ENCODE results near the gene ECT2L. TPM values are rescaled to one million over a fixed set of nuclear protein-coding genes. Genes with fewer than 3 reads are reported as not detected.
A peak's percentile ranks its signal among the peaks of the same experiment; 100 is the strongest.
"Not testable (repeated sequence)": the region's sequence is repeated elsewhere in the genome, so short reads cannot be mapped to it uniquely, and the experiment has no call there.

ECT2L gene
- total RNA-seq, 5 donors from 2014 or later (not counting 1 experiment from before 2014, with no cell fraction given), result 0.06 TPM; not detected in 3

GRCh38 chr6:138931660-138932059 lies 135.8 kb downstream of the ECT2L start:
- Mint-ChIP-seq H3K27me3 (no peaks in the 10 kb centered on the region), H3K36me3 (peaks cover 43% of the 10 kb centered on the region), H3K4me3 (no peak overlapping the region), H3K4me1 (peaks cover 0 to 15% (median 13%) of the 10 kb centered on the region in 3 donors), H3K9me3 (peaks cover 0 to under 1% (median under 1%) of the 10 kb centered on the region in 3 donors), H3K27ac (peak overlapping the region in 1 of 2 donors; percentile 76)
- no peaks in the 10 kb centered on the region for H3K4me1 ChIP-seq (ENCODE audit: control insufficient read depth in 1 of 2, extremely low read depth in 1 of 2, insufficient read depth in 2 of 2, low read length in 2 of 2)
- no peaks in the 10 kb centered on the region for H3K9me3 ChIP-seq
- H3K4me3 ChIP-seq (ENCODE audit: control insufficient read depth in 1 of 2, extremely low read depth in 1 of 2, low read length in 1 of 2), result no peak overlapping the region
- no peak overlapping the region for H3K27ac ChIP-seq (ENCODE audit: low read length)
- WGBS (ENCODE audit: insufficient coverage), result no CpG with 5 or more reads among the region's 1 CpG
- DNase-seq (no peak), ATAC-seq (replicated peaks in 1 of 4) (no peak)
- H3K27me3 ChIP-seq (replicated peaks in 1 of 2; ENCODE audit: control insufficient read depth in 2 of 2, extremely low read depth in 1 of 2, insufficient read depth in 2 of 2, low read length in 1 of 2), result no peaks in the 10 kb centered on the region
- POLR2A ChIA-PET, result no interaction called here
- CTCF ChIA-PET, result interaction anchor here in 1 of 2 donors (1.1 kb wide), 1 partner anchor 38 kb away, joined by 5 read pairs; no protein-coding TSS in a partner anchor
- H3K36me3 ChIP-seq (ENCODE audit: control insufficient read depth in 2 of 2, extremely low read depth in 1 of 2, insufficient read depth in 1 of 2, low read length in 1 of 2), result peaks cover 0 to 27% of the 10 kb centered on the region in 2 donors

- not testable (repeated sequence) for H3K9me3 ChIP-seq; H3K4me3 ChIP-seq (ENCODE audit: control insufficient read depth in 1 of 2, extremely low read depth in 1 of 2, low read length in 1 of 2); H3K27me3 Mint-ChIP-seq; DNase-seq; H3K4me3 Mint-ChIP-seq; H3K27ac Mint-ChIP-seq; H3K27me3 ChIP-seq (replicated peaks in 1 of 2; ENCODE audit: control insufficient read depth in 2 of 2, extremely low read depth in 1 of 2, insufficient read depth in 2 of 2, low read length in 1 of 2); ATAC-seq (replicated peaks in 1 of 4); H3K27ac ChIP-seq (ENCODE audit: low read length); H3K4me1 ChIP-seq (ENCODE audit: control insufficient read depth in 1 of 2, extremely low read depth in 1 of 2, insufficient read depth in 2 of 2, low read length in 2 of 2); H3K4me1 Mint-ChIP-seq; H3K9me3 Mint-ChIP-seq
- peaks cover 0 to 37% of the 10 kb centered on the region in 2 donors for H3K36me3 ChIP-seq (ENCODE audit: control insufficient read depth in 2 of 2, extremely low read depth in 1 of 2, insufficient read depth in 1 of 2, low read length in 1 of 2)
- peaks cover 63% of the 10 kb centered on the region for H3K36me3 Mint-ChIP-seq
- ChIA-PET POLR2A (interaction anchor here in 1 of 2 donors (0.6 kb wide), 1 partner anchor 571 kb away, joined by 3 read pairs; no protein-coding TSS in a partner anchor), CTCF (interaction anchor here (0.6 to 1.0 kb wide), 2 partner anchors 16 to 412 kb away, joined by 3 to 4 read pairs; no protein-coding TSS in a partner anchor)
- WGBS (ENCODE audit: insufficient coverage), result no CpG with 5 or more reads among the region's 1 CpG
Measured at GRCh38 chr6:138936873-138937272, 141.0 kb downstream of the ECT2L start.

DNA sequence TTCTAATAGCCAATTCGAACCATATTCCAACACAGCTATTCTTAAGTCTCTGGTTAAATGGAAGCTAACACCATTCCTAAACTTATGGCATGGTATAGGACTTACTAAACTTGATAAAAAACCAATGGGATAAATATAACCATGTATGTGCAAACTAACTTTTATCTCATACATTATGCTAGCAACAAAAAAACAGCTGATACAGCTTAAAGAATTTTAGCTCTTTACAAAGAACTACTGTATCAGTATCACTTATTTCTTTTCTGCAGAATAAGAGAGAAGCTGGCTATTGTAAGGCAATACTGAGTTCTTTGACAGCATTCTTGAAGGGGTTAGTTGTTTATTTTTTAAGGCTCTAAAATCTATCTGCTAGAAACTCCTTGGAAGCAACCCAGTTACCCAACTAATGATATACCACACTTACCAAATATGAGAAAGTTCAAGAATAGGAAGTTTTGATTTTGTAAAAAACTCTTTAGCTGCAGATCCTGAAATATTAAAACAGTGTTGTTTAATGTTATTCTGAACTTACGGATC lies 147.3 kb downstream of the ECT2L start:
- H3K27ac ChIP-seq (ENCODE audit: low read length), result no peak overlapping the region
- Mint-ChIP-seq H3K27me3 (no peaks in the 10 kb centered on the region), H3K9me3 (no peaks in the 10 kb centered on the region), H3K36me3 (peaks cover 60% of the 10 kb centered on the region), H3K27ac (peak overlapping the region in 1 of 2 donors; percentile 1), H3K4me1 (peaks cover 18 to 36% (median 35%) of the 10 kb centered on the region in 3 donors), H3K4me3 (no peak overlapping the region)
- CTCF ChIA-PET, result interaction anchor here in 1 of 2 donors (0.6 kb wide), 1 partner anchor 12 kb away, joined by 3 read pairs; no protein-coding TSS in a partner anchor
- no peaks in the 10 kb centered on the region for H3K27me3 ChIP-seq (replicated peaks in 1 of 2; ENCODE audit: control insufficient read depth in 2 of 2, extremely low read depth in 1 of 2, insufficient read depth in 2 of 2, low read length in 1 of 2)
- ATAC-seq (replicated peaks in 1 of 4) (no peak), DNase-seq (no peak)
- POLR2A ChIA-PET, result no interaction called here
- peaks cover 4 to 8% of the 10 kb centered on the region in 2 experiments for H3K4me1 ChIP-seq (ENCODE audit: control insufficient read depth in 1 of 2, extremely low read depth in 1 of 2, insufficient read depth in 2 of 2, low read length in 2 of 2)
- peaks cover 0 to 35% of the 10 kb centered on the region in 2 donors for H3K36me3 ChIP-seq (ENCODE audit: control insufficient read depth in 2 of 2, extremely low read depth in 1 of 2, insufficient read depth in 1 of 2, low read length in 1 of 2)
- H3K9me3 ChIP-seq, result no peaks in the 10 kb centered on the region
- no peak overlapping the region for H3K4me3 ChIP-seq (ENCODE audit: control insufficient read depth in 1 of 2, extremely low read depth in 1 of 2, low read length in 1 of 2)
- WGBS (ENCODE audit: insufficient coverage), result no CpG with 5 or more reads among the region's 2 CpGs

GRCh38 chr6:138944412-138944811 lies 148.5 kb downstream of the ECT2L start:
- Histone ChIP-seq H3K36me3 (ENCODE audit: control insufficient read depth in 2 of 2, extremely low read depth in 1 of 2, insufficient read depth in 1 of 2, low read length in 1 of 2) (peaks cover 0 to 28% of the 10 kb centered on the region in 2 donors), H3K4me3 (ENCODE audit: control insufficient read depth in 1 of 2, extremely low read depth in 1 of 2, low read length in 1 of 2) (no peak overlapping the region), H3K27me3 (replicated peaks in 1 of 2; ENCODE audit: control insufficient read depth in 2 of 2, extremely low read depth in 1 of 2, insufficient read depth in 2 of 2, low read length in 1 of 2) (no peaks in the 10 kb centered on the region), H3K4me1 (ENCODE audit: control insufficient read depth in 1 of 2, extremely low read depth in 1 of 2, insufficient read depth in 2 of 2, low read length in 2 of 2) (peaks cover 4 to 11% of the 10 kb centered on the region in 2 experiments), H3K9me3 (no peaks in the 10 kb centered on the region), H3K27ac (ENCODE audit: low read length) (no peak overlapping the region)
- H3K36me3 Mint-ChIP-seq, result peaks cover 51% of the 10 kb centered on the region
- DNase-seq, result peak in 16 of 35 experiments; percentile 2 to 59 (median 13)
- ChIA-PET POLR2A (interaction anchor here in 1 of 2 donors (0.6 kb wide), 1 partner anchor 13 kb away, joined by 4 read pairs; no protein-coding TSS in a partner anchor), CTCF (no interaction called here)
- ATAC-seq (replicated peaks in 1 of 4), result peak in 3 of 4 experiments; percentile 51 to 72 (median 65)
- H3K9me3 Mint-ChIP-seq, result no peaks in the 10 kb centered on the region
- no CpG with 5 or more reads among the region's 1 CpG for WGBS (ENCODE audit: insufficient coverage)
- H3K27ac Mint-ChIP-seq, result peak overlapping the region in 1 of 2 donors; percentile 36
- H3K4me3 Mint-ChIP-seq, result no peak overlapping the region
- no peaks in the 10 kb centered on the region for H3K27me3 Mint-ChIP-seq
- H3K4me1 Mint-ChIP-seq, result peaks cover 30 to 47% (median 46%) of the 10 kb centered on the region in 3 donors

DNA sequence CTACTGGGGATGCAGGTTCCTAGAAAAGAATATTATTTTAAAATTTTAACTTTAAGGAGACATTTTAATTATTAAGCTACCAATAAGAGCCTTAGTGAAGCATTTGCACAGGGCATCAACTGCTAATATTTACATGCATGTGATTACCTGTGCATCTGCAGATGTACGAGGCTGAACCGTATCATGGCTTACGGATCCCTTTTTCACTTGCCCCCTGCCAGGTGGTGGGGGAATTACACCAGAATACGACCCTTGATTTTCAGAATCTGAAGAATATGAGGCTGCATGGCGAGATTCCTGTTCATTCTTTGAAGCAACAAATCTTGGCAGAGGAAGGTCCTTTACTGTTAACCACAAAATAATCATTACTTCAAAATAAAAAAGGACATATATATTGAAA lies 149.5 kb downstream of the ECT2L start:
- 100% methylated on average over 4 of the region's 5 CpGs for WGBS (ENCODE audit: insufficient coverage)
- Mint-ChIP-seq H3K9me3 (no peaks in the 10 kb centered on the region), H3K4me1 (peaks cover 35 to 55% (median 54%) of the 10 kb centered on the region in 3 donors), H3K27ac (peak overlapping the region in 1 of 2 donors; percentile 28), H3K36me3 (peaks cover 45% of the 10 kb centered on the region), H3K4me3 (no peak overlapping the region), H3K27me3 (no peaks in the 10 kb centered on the region)
- ATAC-seq (replicated peaks in 1 of 4) (no peak), DNase-seq (peak in 4 of 35 experiments; percentile 0 to 21 (median 11))
- Histone ChIP-seq H3K27me3 (replicated peaks in 1 of 2; ENCODE audit: control insufficient read depth in 2 of 2, extremely low read depth in 1 of 2, insufficient read depth in 2 of 2, low read length in 1 of 2) (no peaks in the 10 kb centered on the region), H3K4me3 (ENCODE audit: control insufficient read depth in 1 of 2, extremely low read depth in 1 of 2, low read length in 1 of 2) (no peak overlapping the region), H3K4me1 (ENCODE audit: control insufficient read depth in 1 of 2, extremely low read depth in 1 of 2, insufficient read depth in 2 of 2, low read length in 2 of 2) (peaks cover 4 to 11% of the 10 kb centered on the region in 2 experiments), H3K9me3 (no peaks in the 10 kb centered on the region), H3K27ac (ENCODE audit: low read length) (no peak overlapping the region), H3K36me3 (ENCODE audit: control insufficient read depth in 2 of 2, extremely low read depth in 1 of 2, insufficient read depth in 1 of 2, low read length in 1 of 2) (peaks cover 0 to 22% of the 10 kb centered on the region in 2 donors)
- POLR2A ChIA-PET, result no interaction called here
- CTCF ChIA-PET, result no interaction called here

DNA sequence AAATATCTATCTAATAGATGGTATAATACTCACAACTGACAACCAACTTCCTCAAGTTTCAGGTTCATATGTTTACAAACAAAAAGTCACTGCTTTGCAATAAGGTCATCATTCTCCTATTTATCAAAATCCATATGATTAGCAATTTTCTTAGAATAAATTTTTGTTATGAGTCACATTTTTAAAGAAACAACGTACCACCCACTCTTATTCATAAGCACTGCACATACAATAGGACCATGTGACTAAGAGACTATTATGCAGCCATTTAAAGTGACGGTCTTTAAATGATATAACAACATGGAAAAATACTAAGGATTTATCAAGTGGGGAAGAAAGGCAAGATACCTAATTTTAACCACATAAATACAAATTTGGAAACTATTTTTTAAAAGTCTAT lies 152.1 kb downstream of the ECT2L start:
- ChIA-PET CTCF (no interaction called here), POLR2A (no interaction called here)
- Mint-ChIP-seq H3K4me3 (no peak overlapping the region), H3K27me3 (no peaks in the 10 kb centered on the region), H3K9me3 (no peaks in the 10 kb centered on the region), H3K36me3 (peaks cover 28% of the 10 kb centered on the region), H3K4me1 (peaks cover 48 to 70% (median 65%) of the 10 kb centered on the region in 3 donors), H3K27ac (peak overlapping the region; percentile 3 to 16)
- peaks cover 4 to 11% of the 10 kb centered on the region in 2 experiments for H3K4me1 ChIP-seq (ENCODE audit: control insufficient read depth in 1 of 2, extremely low read depth in 1 of 2, insufficient read depth in 2 of 2, low read length in 2 of 2)
- ATAC-seq (replicated peaks in 1 of 4) (no peak), DNase-seq (no peak)
- H3K36me3 ChIP-seq (ENCODE audit: control insufficient read depth in 2 of 2, extremely low read depth in 1 of 2, insufficient read depth in 1 of 2, low read length in 1 of 2), result peaks cover 0 to 12% of the 10 kb centered on the region in 2 donors
- no peaks in the 10 kb centered on the region for H3K27me3 ChIP-seq (replicated peaks in 1 of 2; ENCODE audit: control insufficient read depth in 2 of 2, extremely low read depth in 1 of 2, insufficient read depth in 2 of 2, low read length in 1 of 2)
- H3K27ac ChIP-seq (ENCODE audit: low read length), result no peak overlapping the region
- no peak overlapping the region for H3K4me3 ChIP-seq (ENCODE audit: control insufficient read depth in 1 of 2, extremely low read depth in 1 of 2, low read length in 1 of 2)
- WGBS (ENCODE audit: insufficient coverage), result no CpG with 5 or more reads among the region's 2 CpGs
- no peaks in the 10 kb centered on the region for H3K9me3 ChIP-seq
